PC-3 (cell line): ENCODE results near the gene SUSD3.

Experiments used
- EZH2 ChIP-seq: fragments of 300-600 bp; sonication (generic); IDR thresholded peaks from one replicate; pipeline ENCODE4 v1.6.1; 2017; ENCODE audit warnings: antibody characterized with exemption, mild to moderate bottlenecking, low read length; ENCODE audit not compliant: unreplicated experiment
- EZH2phosphoT487 ChIP-seq: fragments of 300-600 bp; sonication (generic); IDR thresholded peaks from 2 replicates; pipeline ENCODE4 v1.6.1; 2018; ENCODE audit warnings: mild to moderate bottlenecking, antibody characterized with exemption, low read length, borderline replicate concordance
- TF ChIP-seq, protein P1 (sequence below): fragments of 300-600 bp; sonication (generic); conservative IDR thresholded peaks from 2 replicates; pipeline ENCODE4 v1.5.1; 2017; ENCODE audit warnings: antibody characterized with exemption, low read depth, mild to moderate bottlenecking, low read length

GRCh38 chr9:93088656-93089015, 30.1 kb downstream of the SUSD3 start:
- TF ChIP-seq EZH2, result no peak
- TF ChIP-seq, protein P1, sequence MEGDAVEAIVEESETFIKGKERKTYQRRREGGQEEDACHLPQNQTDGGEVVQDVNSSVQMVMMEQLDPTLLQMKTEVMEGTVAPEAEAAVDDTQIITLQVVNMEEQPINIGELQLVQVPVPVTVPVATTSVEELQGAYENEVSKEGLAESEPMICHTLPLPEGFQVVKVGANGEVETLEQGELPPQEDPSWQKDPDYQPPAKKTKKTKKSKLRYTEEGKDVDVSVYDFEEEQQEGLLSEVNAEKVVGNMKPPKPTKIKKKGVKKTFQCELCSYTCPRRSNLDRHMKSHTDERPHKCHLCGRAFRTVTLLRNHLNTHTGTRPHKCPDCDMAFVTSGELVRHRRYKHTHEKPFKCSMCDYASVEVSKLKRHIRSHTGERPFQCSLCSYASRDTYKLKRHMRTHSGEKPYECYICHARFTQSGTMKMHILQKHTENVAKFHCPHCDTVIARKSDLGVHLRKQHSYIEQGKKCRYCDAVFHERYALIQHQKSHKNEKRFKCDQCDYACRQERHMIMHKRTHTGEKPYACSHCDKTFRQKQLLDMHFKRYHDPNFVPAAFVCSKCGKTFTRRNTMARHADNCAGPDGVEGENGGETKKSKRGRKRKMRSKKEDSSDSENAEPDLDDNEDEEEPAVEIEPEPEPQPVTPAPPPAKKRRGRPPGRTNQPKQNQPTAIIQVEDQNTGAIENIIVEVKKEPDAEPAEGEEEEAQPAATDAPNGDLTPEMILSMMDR, result no peak
- no peak for TF ChIP-seq EZH2phosphoT487
